Loucy (cell line): ENCODE results near the gene MIER3.

ENCODE experiments used
- CTCF ChIP-seq: fragments of 200-600 bp; sonication (generic); conservative IDR thresholded peaks from 2 replicates; pipeline ENCODE4 v1.5.1; 2014; ENCODE audit warnings: mild to moderate bottlenecking, antibody characterized with exemption, low read length
- EZH2phosphoT487 ChIP-seq: fragments of 200-600 bp; IDR thresholded peaks from 2 replicates; pipeline ENCODE4 v1.6.1; 2018; ENCODE audit warnings: antibody characterized with exemption, mild to moderate bottlenecking, moderate library complexity, borderline replicate concordance

GRCh38 chr5:56979968-56980367, 28.0 kb upstream of the MIER3 start:
- TF ChIP-seq CTCF = no peak
- TF ChIP-seq EZH2phosphoT487 = no peak
